K562 (cell line): ENCODE data around the gene SLAMF7. TPM values are rescaled to one million over a fixed set of nuclear protein-coding genes. Genes with fewer than 3 reads are reported as not detected.

ENCODE experiments used
- ATAC-seq: fragments of 200-7000 bp; cut with Tn5 transposase; 3 replicates; pipeline ENCODE4 v1.9.1; 2020; ENCODE audit warnings: moderate library complexity
- BruUV-seq: library from RNA; stranded (reverse); fragments of 400-500 nt; replicated peaks from 2 replicates; lab custom pipeline; 2021; lab: Mats Ljungman, UMichigan
- CTCF ChIA-PET: fragments of 300-600 bp; formaldehyde crosslinking; extraction: SDS; loops from one replicate; lab custom pipeline; 2021; ENCODE audit warnings: low intra/inter-chr PET ratio; lab: Yijun Ruan, JAX
- POLR2A ChIA-PET: fragments of 300-600, 350-650 bp; sonication (Branson Sonifier 250); formaldehyde crosslinking; extraction: SDS; loops from one replicate; lab custom pipeline; 2021; ENCODE audit warnings: antibody characterized with exemption, inconsistent platforms; lab: Yijun Ruan, JAX
- DNase-seq, 4 experiments: peaks; one replicate each; pipeline versions ENCODE4 v3.0.0 to v3.0.0-alpha.2; 2011 to 2018; ENCODE audit warnings: low spot score in 3 of 4, mixed read lengths in 3 of 4; ENCODE audit errors: extremely low read depth in 1 of 4
- FAIRE-seq: peaks from 2 replicates; lab custom pipeline; 2011; peaks lifted over from hg19 to GRCh38; lab: Jason Lieb, UNC
- H2AFZ ChIP-seq: 2 replicates; pipeline ENCODE4 v1.6.0; 2011; ENCODE audit warnings: low read depth, low read length, control low read depth, inconsistent platforms
- H3K27ac ChIP-seq: fragments of 200-600 bp; 3 replicates; pipeline ENCODE4 v1.8.0; 2011; ENCODE audit warnings: low read depth, mild to moderate bottlenecking, control low read depth, inconsistent platforms, low read length, moderate library complexity, mixed read lengths; ENCODE audit errors: extremely low read depth
- H3K27me3 ChIP-seq, 2 experiments: fragments of 300-600 bp in 1 of 2; 2 replicates in 1 of 2; 3 replicates in 1 of 2; pipeline versions ENCODE4 v1.6.0 to v1.8.0; 2011; ENCODE audit warnings: inconsistent platforms in 2 of 2, low read length in 2 of 2, mild to moderate bottlenecking in 1 of 2, mixed read lengths in 1 of 2, moderate library complexity in 1 of 2; ENCODE audit not compliant: control insufficient read depth in 2 of 2, insufficient read depth in 2 of 2
- H3K36me3 ChIP-seq: fragments of 300-600 bp; 3 replicates; pipeline ENCODE4 v1.8.0; 2011; ENCODE audit warnings: mild to moderate bottlenecking, low read length, inconsistent platforms; ENCODE audit not compliant: control insufficient read depth, insufficient read depth
- H3K4me1 ChIP-seq, 2 experiments: fragments of 200-600 bp in 1 of 2; replicated peaks in 1 of 2; 2 replicates in 1 of 2; 3 replicates in 1 of 2; pipeline versions ENCODE4 v1.5.1 to v1.8.0; 2011; ENCODE audit warnings: inconsistent platforms in 2 of 2, low read length in 2 of 2, mild to moderate bottlenecking in 1 of 2, mixed read lengths in 1 of 2, moderate library complexity in 1 of 2; ENCODE audit not compliant: control insufficient read depth in 2 of 2, insufficient read depth in 2 of 2
- H3K4me2 ChIP-seq: 2 replicates; pipeline ENCODE4 v1.6.1; 2011; ENCODE audit warnings: low read length, control low read depth, inconsistent platforms, mixed read lengths; ENCODE audit not compliant: insufficient read depth
- H3K4me3 ChIP-seq: fragments of 200-600 bp; sonication (generic), shearing (Covaris generic); 2 replicates; pipeline ENCODE4 v1.5.1; 2016; ENCODE audit warnings: control low read depth, inconsistent platforms
- H3K79me2 ChIP-seq: fragments of 200-600 bp; 3 replicates; pipeline ENCODE4 v1.8.0; 2011; ENCODE audit warnings: low read length, inconsistent platforms; ENCODE audit not compliant: control insufficient read depth, insufficient read depth
- H3K9ac ChIP-seq, 2 experiments: 2 replicates each; pipeline versions ENCODE4 v1.6.0 to v1.6.1; 2011; ENCODE audit warnings: low read depth in 2 of 2, low read length in 2 of 2, control low read depth in 1 of 2, inconsistent platforms in 1 of 2, mild to moderate bottlenecking in 1 of 2, mixed read lengths in 1 of 2; ENCODE audit not compliant: insufficient read depth in 1 of 2
- H3K9me1 ChIP-seq: one replicate; pipeline ENCODE4 v1.6.0; 2011; ENCODE audit warnings: inconsistent platforms, mild to moderate bottlenecking, low read length, moderate library complexity; ENCODE audit not compliant: control insufficient read depth, insufficient read depth
- H3K9me3 ChIP-seq: replicated peaks from 2 replicates; pipeline ENCODE4 v1.5.1; 2011; ENCODE audit warnings: low read depth, low read length, inconsistent platforms; ENCODE audit not compliant: control insufficient read depth, insufficient read depth
- H4K20me1 ChIP-seq: replicated peaks from 2 replicates; pipeline ENCODE4 v1.6.1; 2011; ENCODE audit warnings: low read length, inconsistent platforms, mixed read lengths; ENCODE audit not compliant: control insufficient read depth, insufficient read depth
- MAX ChIP-seq: sonication (generic); formaldehyde crosslinking; IDR thresholded peaks from 2 replicates; pipeline ENCODE4 v1.9.0; 2022; ENCODE audit warnings: mild to moderate bottlenecking, missing genetic modification reagents
- NCOA1 ChIP-seq: fragments of 450-650 bp; IDR thresholded peaks from 2 replicates; pipeline ENCODE4 v1.6.1; 2016; ENCODE audit warnings: low read depth
- SREBF2 ChIP-seq: sonication (generic); formaldehyde crosslinking; IDR thresholded peaks from 2 replicates; pipeline ENCODE4 v1.4.0; 2020; ENCODE audit warnings: mild to moderate bottlenecking, missing genetic modification reagents
- ZBTB40 ChIP-seq, 2 experiments: fragments of 450-650 bp in 1 of 2; sonication (generic) in 1 of 2; formaldehyde crosslinking in 1 of 2; IDR thresholded peaks; 2 replicates each; pipeline versions ENCODE4 v1.7.1 to v1.9.0; 2016 to 2022; ENCODE audit warnings: inconsistent platforms in 1 of 2, mild to moderate bottlenecking in 1 of 2, missing genetic modification reagents in 1 of 2
- ZC3H11A ChIP-seq: IDR thresholded peaks from 2 replicates; pipeline ENCODE4 v1.6.1; 2012; ENCODE audit warnings: low read depth, low read length, improper control_type of control experiment
- ZFP91 ChIP-seq: sonication (generic); formaldehyde crosslinking; IDR thresholded peaks from 2 replicates; pipeline ENCODE4 v1.8.0; 2022; ENCODE audit warnings: mild to moderate bottlenecking, missing genetic modification reagents
- ZKSCAN8 ChIP-seq: fragments of 200-800 bp; sonication (Bioruptor generic); IDR thresholded peaks from 2 replicates; pipeline ENCODE4 v1.6.1; 2016; ENCODE audit warnings: missing genetic modification characterization, missing compliant biosample characterization
- in situ Hi-C: fragments of 300-500 bp; cut with MboI; formaldehyde crosslinking; loops from 4 replicates; pipeline ENCODE4 v1.15.0; 2018; ENCODE audit warnings: inconsistent platforms, mixed read lengths
- intact Hi-C: fragments of 100-400 bp; cut with micrococcal nuclease; formaldehyde crosslinking; loops from 2 replicates; pipeline ENCODE4 v1.14.2; 2022
- polyA plus RNA-seq, 8 experiments: library from polyadenylated mRNA; depleted of rRNA in 4 of 8; stranded (reverse) in 5 of 8; unstranded in 3 of 8; fragments of >200 nt; fragmentation: Nextera tagmentation in 2 of 8; fragmentation: Illumina TruSeq in 1 of 8; extraction: Ambion mirVana in 2 of 8; extraction: Trizol in 1 of 8; gene quantifications; 2 replicates each; pipeline versions ENCODE4 v1.2.1 to v1.2.3, GENCODE V29; 2011 to 2014; ENCODE audit warnings: inconsistent platforms in 1 of 8, missing spikeins in 1 of 8
- total RNA-seq, 7 experiments: library from RNA; depleted of rRNA in 6 of 7; stranded (reverse); fragments of >200 nt in 6 of 7; fragmentation: Illumina TruSeq in 2 of 7; extraction: Trizol in 2 of 7; gene quantifications; 2 replicates each; pipeline versions ENCODE4 v1.2.1 to v1.2.3, GENCODE V29; 2011 to 2021; ENCODE audit warnings: low replicate concordance in 1 of 7

Gene SLAMF7
- total and polyA plus RNA-seq, 9 of the 15 experiments (the other 6 are each of a cell fraction or from before 2014, with no cell fraction given): 0.11 to 1.2 (median 0.22) TPM; not detected in 2

GRCh38 chr1:160721473-160721872 lies 17.6 kb upstream of the SLAMF7 start:
- Histone ChIP-seq H3K4me1 (peaks cover 0 to 5% of the 10 kb centered on the region in 2 experiments; a peak in 2 of 5 replicates), H3K9ac (no peak overlapping the region), H3K4me2 (no peak overlapping the region), H3K27ac (no peak overlapping the region), H3K9me3 (no peaks in the 10 kb centered on the region), H3K36me3 (no peaks in the 10 kb centered on the region), H3K4me3 (no peak overlapping the region), H3K27me3 (peaks cover 4 to 11% of the 10 kb centered on the region in 2 experiments; a peak in 3 of 5 replicates), H3K79me2 (no peaks in the 10 kb centered on the region), H3K9me1 (no peaks in the 10 kb centered on the region), H2AFZ (no peak overlapping the region), H4K20me1 (no peaks in the 10 kb centered on the region)
- POLR2A ChIA-PET: no interaction called here
- DNase-seq: no peak
- ATAC-seq: no peak
- no TSS peak for BruUV-seq
- CTCF ChIA-PET: no interaction called here
- intact Hi-C loops: loop anchor here (10.0 kb wide), 1 partner anchor 413 kb away; the partner anchor contains the start of gene DEDD
- FAIRE-seq: no peak
- in situ Hi-C loops: no loop called here
- no peak for TF ChIP-seq NCOA1
- no peak for TF ChIP-seq MAX (CRISPR knock-in tag)
- no peak for TF ChIP-seq ZC3H11A
- TF ChIP-seq ZKSCAN8 (CRISPR knock-in tag): no peak
- TF ChIP-seq SREBF2 (CRISPR knock-in tag): no peak
- TF ChIP-seq ZFP91: no peak
- no peak for TF ChIP-seq ZBTB40 (IDR thresholded peaks at IDR 0.05)
- no peak for TF ChIP-seq ZBTB40 (CRISPR knock-in tag; IDR thresholded peaks at IDR 0.05)
